GM12878 (cell line): ENCODE results near the gene ACKR2. TPM values are rescaled to one million over a fixed set of nuclear protein-coding genes. Genes with fewer than 3 reads are reported as not detected.

ENCODE experiments used
- ATAC-seq: fragments of 200-7000 bp; cut with Tn5 transposase; 3 replicates; pipeline ENCODE4 v1.9.1; 2020; ENCODE audit warnings: mild to moderate bottlenecking, moderate library complexity
- BruUV-seq: library from RNA; stranded (reverse); fragments of 400-500 nt; replicated peaks from 2 replicates; lab custom pipeline; 2021; lab: Mats Ljungman, UMichigan
- CTCF ChIA-PET: fragments of 300-600 bp; sonication (Branson Sonifier 250); formaldehyde crosslinking; extraction: SDS; loops from one replicate; lab custom pipeline; 2021; ENCODE audit warnings: inconsistent platforms; lab: Yijun Ruan, JAX
- POLR2A ChIA-PET: fragments of 350-600 bp; formaldehyde crosslinking; extraction: SDS; loops from one replicate; lab custom pipeline; 2021; ENCODE audit warnings: inconsistent platforms; lab: Charles Lee
- RAD21 ChIA-PET: fragments of 300-600 bp; sonication (Branson Sonifier 250); formaldehyde crosslinking; loops from one replicate; lab custom pipeline; 2023; ENCODE audit warnings: antibody characterized with exemption; ENCODE audit not compliant: unreplicated experiment; lab: Charles Lee
- SMC1A ChIA-PET: fragments of 300-600 bp; sonication (Branson Sonifier 250); formaldehyde crosslinking; loops from one replicate; lab custom pipeline; 2023; ENCODE audit not compliant: unreplicated experiment, uncharacterized antibody; lab: Charles Lee
- DNase-seq: peaks from one replicate; pipeline ENCODE4 v3.0.0-alpha.2; 2011; ENCODE audit warnings: low read depth, low spot score
- FAIRE-seq: peaks from 3 replicates; lab custom pipeline; 2011; peaks lifted over from hg19 to GRCh38; lab: Jason Lieb, UNC
- H2AFZ ChIP-seq: 2 replicates; pipeline ENCODE4 v1.6.0; 2011; ENCODE audit warnings: low read depth, low read length, control low read depth; ENCODE audit not compliant: control insufficient read depth
- H3K27ac ChIP-seq: 2 replicates; pipeline ENCODE4 v1.5.1; 2011; ENCODE audit warnings: control low read depth; ENCODE audit not compliant: control insufficient read depth, insufficient read depth
- H3K27me3 ChIP-seq, 2 experiments: replicated peaks in 1 of 2; 2 replicates each; pipeline versions ENCODE4 v1.6.0 to v1.6.1; 2011; ENCODE audit warnings: low read length in 1 of 2; ENCODE audit not compliant: control insufficient read depth in 2 of 2, insufficient read depth in 2 of 2
- H3K36me3 ChIP-seq, 2 experiments: 2 replicates each; pipeline ENCODE4 v1.5.1; 2011; ENCODE audit warnings: low read length in 1 of 2; ENCODE audit not compliant: control insufficient read depth in 2 of 2, insufficient read depth in 2 of 2
- H3K4me1 ChIP-seq: 2 replicates; pipeline ENCODE4 v1.6.1; 2011; ENCODE audit warnings: mild to moderate bottlenecking, low read length, moderate library complexity, mixed read lengths; ENCODE audit not compliant: control insufficient read depth, insufficient read depth
- H3K4me2 ChIP-seq: 2 replicates; pipeline ENCODE4 v1.6.0; 2011; ENCODE audit warnings: control low read depth; ENCODE audit not compliant: control insufficient read depth, insufficient read depth
- H3K4me3 ChIP-seq: fragments of 200-600 bp; sonication (generic); 2 replicates; pipeline ENCODE4 v1.5.1; 2016
- H3K79me2 ChIP-seq: 2 replicates; pipeline ENCODE4 v1.6.0; 2011; ENCODE audit warnings: low read length; ENCODE audit not compliant: control insufficient read depth, insufficient read depth
- H3K9ac ChIP-seq: 2 replicates; pipeline ENCODE4 v1.8.0; 2011; ENCODE audit warnings: low read length, control low read depth, mixed read lengths; ENCODE audit not compliant: control insufficient read depth, insufficient read depth
- H3K9me3 ChIP-seq: replicated peaks from 3 replicates; pipeline ENCODE4 v1.5.1; 2011; ENCODE audit warnings: mild to moderate bottlenecking, low read length; ENCODE audit not compliant: control insufficient read depth, insufficient read depth
- H4K20me1 ChIP-seq: 2 replicates; pipeline ENCODE4 v1.6.0; 2011; ENCODE audit not compliant: control insufficient read depth, insufficient read depth
- ASH2L ChIP-seq: fragments of 300-600, 200-600 bp; sonication (generic); IDR thresholded peaks from 2 replicates; pipeline ENCODE4 v1.6.1; 2017; ENCODE audit warnings: low read depth, mild to moderate bottlenecking, borderline replicate concordance
- BACH1 ChIP-seq: fragments of 450-650 bp; IDR thresholded peaks from 2 replicates; pipeline ENCODE4 v1.6.1; 2017; ENCODE audit warnings: mild to moderate bottlenecking, borderline replicate concordance
- BCLAF1 ChIP-seq: fragments of 450-650 bp; IDR thresholded peaks from 2 replicates; pipeline ENCODE4 v1.6.1; 2017; ENCODE audit warnings: antibody characterized with exemption, mild to moderate bottlenecking, moderate library complexity
- BHLHE40 ChIP-seq, 2 experiments: fragments of 450-650 bp in 1 of 2; IDR thresholded peaks; 2 replicates each; pipeline ENCODE4 v1.6.1; 2011 to 2017; ENCODE audit warnings: low read depth in 2 of 2, borderline replicate concordance in 1 of 2, improper control_type of control experiment in 1 of 2, low read length in 1 of 2, mild to moderate bottlenecking in 1 of 2
- HDGF ChIP-seq: fragments of 450-650 bp; IDR thresholded peaks from 2 replicates; pipeline ENCODE4 v1.6.1; 2016; ENCODE audit warnings: antibody characterized with exemption
- MYC ChIP-seq: IDR thresholded peaks from 2 replicates; pipeline ENCODE4 v1.6.1; 2011; ENCODE audit warnings: mild to moderate bottlenecking, low read length, moderate library complexity, inconsistent platforms; ENCODE audit not compliant: insufficient read depth, insufficient replicate concordance, insufficient read length, severe bottlenecking
- NFYB ChIP-seq: IDR thresholded peaks from 2 replicates; pipeline ENCODE4 v1.6.1; 2011; ENCODE audit warnings: low read depth, mild to moderate bottlenecking, low read length, improper control_type of control experiment, moderate library complexity; ENCODE audit not compliant: insufficient read depth
- POU2F2 ChIP-seq: IDR thresholded peaks from 3 replicates; pipeline ENCODE4 v1.6.1; 2011; ENCODE audit warnings: low read depth, mild to moderate bottlenecking, low read length, borderline replicate concordance
- PRDM15 ChIP-seq: fragments of 450-650 bp; formaldehyde crosslinking; IDR thresholded peaks from 2 replicates; pipeline ENCODE4 v1.4.0; 2020; ENCODE audit warnings: mild to moderate bottlenecking, moderate library complexity
- RB1 ChIP-seq: fragments of 450-650 bp; formaldehyde crosslinking; IDR thresholded peaks from 2 replicates; pipeline ENCODE4 v1.6.1; 2017; ENCODE audit warnings: mild to moderate bottlenecking, borderline replicate concordance
- RCOR1 ChIP-seq: conservative IDR thresholded peaks from 2 replicates; pipeline ENCODE4 v1.6.1; 2012; ENCODE audit warnings: low read depth, low read length, improper control_type of control experiment
- SKIL ChIP-seq: fragments of 450-650 bp; IDR thresholded peaks from 2 replicates; pipeline ENCODE4 v1.6.1; 2017; ENCODE audit warnings: mild to moderate bottlenecking, low read depth, inconsistent platforms; ENCODE audit not compliant: poor library complexity, severe bottlenecking
- ZNF207 ChIP-seq: fragments of 450-650 bp; IDR thresholded peaks from 2 replicates; pipeline ENCODE4 v1.6.1; 2014; ENCODE audit warnings: antibody characterized with exemption, mild to moderate bottlenecking, borderline replicate concordance
- ZNF24 ChIP-seq: fragments of 450-650 bp; IDR thresholded peaks from 2 replicates; pipeline ENCODE4 v1.6.1; 2017; ENCODE audit warnings: antibody characterized with exemption, mild to moderate bottlenecking
- WGBS: methylation state at CpG from one replicate; pipeline ENCODE4 v1.1.6; 2016; ENCODE audit warnings: low lambda C conversion rate; ENCODE audit not compliant: insufficient replicate concordance, insufficient coverage; ENCODE audit errors: missing lambda C conversion rate; 5-methylcytosine and 5-hydroxymethylcytosine counted together
- in situ Hi-C: fragments of 300-500 bp; cut with MboI; formaldehyde crosslinking; loops from 9 replicates; pipeline ENCODE4 v1.14.3; 2018; ENCODE audit warnings: mixed read lengths
- intact Hi-C: fragments of 100-400 bp; cut with micrococcal nuclease; formaldehyde crosslinking; loops from one replicate; pipeline ENCODE4 v1.14.2; 2022; ENCODE audit not compliant: unreplicated experiment
- polyA plus RNA-seq, 11 experiments: library from polyadenylated mRNA; depleted of rRNA in 4 of 11; unstranded in 6 of 11; stranded (reverse) in 5 of 11; fragments of >200 nt; fragmentation: Nextera tagmentation in 4 of 11; fragmentation: Illumina TruSeq in 1 of 11; extraction: Ambion mirVana in 4 of 11; extraction: Trizol in 1 of 11; gene quantifications; 1 replicate in 1 of 11; 2 replicates in 10 of 11; pipeline versions ENCODE4 v1.2.1 to v1.2.3, GENCODE V29; 2011 to 2016; ENCODE audit warnings: inconsistent platforms in 2 of 11, missing spikeins in 2 of 11, low read depth in 1 of 11
- total RNA-seq, 4 experiments: library from RNA; depleted of rRNA in 3 of 4; stranded (reverse); fragments of >200 nt in 3 of 4; fragmentation: Illumina TruSeq in 1 of 4; extraction: Trizol in 1 of 4; gene quantifications; 2 replicates each; pipeline versions ENCODE4 v1.2.1 to v1.2.3, GENCODE V29; 2013 to 2021

The ACKR2 gene
- total and polyA plus RNA-seq, 10 of the 15 experiments (the other 5 are each of a cell fraction or from before 2014, with no cell fraction given), result 0.05 to 0.91 (median 0.23) TPM; not detected in 2

- ChIA-PET SMC1A (interaction anchor here (0.9 kb wide), 1 partner anchor 14 kb away, joined by 3 read pairs; no protein-coding TSS in a partner anchor), POLR2A (no interaction called here), RAD21 (no interaction called here), CTCF (interaction anchor here (1.2 kb wide), 1 partner anchor 25 kb away, joined by 4 read pairs; no protein-coding TSS in a partner anchor)
- H3K27ac ChIP-seq, result no peak overlapping the region
- ATAC-seq (no peak), DNase-seq (no peak), FAIRE-seq (no peak)
- 17% methylated on average over 3 of the region's 3 CpGs for WGBS
- no peaks in the 10 kb centered on the region for H3K36me3 ChIP-seq
- no TSS peak for BruUV-seq
- no peak overlapping the region for H2AFZ ChIP-seq
- no peaks in the 10 kb centered on the region for H3K4me1 ChIP-seq
- no peak overlapping the region for H3K4me3 ChIP-seq
- in situ Hi-C loops (no loop called here), intact Hi-C loops (no loop called here)
- no peaks in the 10 kb centered on the region for H3K9me3 ChIP-seq
- no peaks in the 10 kb centered on the region for H4K20me1 ChIP-seq
- no peaks in the 10 kb centered on the region for H3K79me2 ChIP-seq
- H3K27me3 ChIP-seq, result no peaks in the 10 kb centered on the region
- no peak overlapping the region for H3K9ac ChIP-seq
- H3K4me2 ChIP-seq, result no peak overlapping the region
- no peak for TF ChIP-seq BHLHE40 (IDR thresholded peaks at IDR 0.05; ENCODE audit: borderline replicate concordance in 1 of 2, low read depth in 2 of 2, low read length in 1 of 2)
- TF ChIP-seq NFYB, result no peak
- no peak for TF ChIP-seq HDGF
- no peak for TF ChIP-seq MYC
- no peak for TF ChIP-seq RCOR1
- TF ChIP-seq PRDM15 (CRISPR knock-in tag), result no peak
- TF ChIP-seq BCLAF1, result no peak
- TF ChIP-seq ZNF24, result no peak
- no peak for TF ChIP-seq ZNF207
- TF ChIP-seq ASH2L, result no peak
- no peak for TF ChIP-seq SKIL
- TF ChIP-seq RB1, result no peak
- TF ChIP-seq POU2F2, result no peak
- no peak for TF ChIP-seq BACH1
Observed at GRCh38 chr3:42856544-42856943, 47.3 kb downstream of the ACKR2 start.
